Measurements from ENCODE around the gene CES4A.
"Not testable (repeated sequence)": the region's sequence is repeated elsewhere in the genome, so short reads cannot be mapped to it uniquely, and the experiment has no call there.

The CES4A gene

GRCh38 chr16:66988197-66988788, at the start of gene CES4A:
Gene CES4A (plus strand): TSS chr16:66988589. CDS start chr16:66988773, 184 bp downstream.
- H3K27me3 Mint-ChIP-seq, result no peaks in the 10 kb centered on the region
- H3K4me3 Mint-ChIP-seq, result no peak within 1 kb of the TSS
- peak within 1 kb of the TSS; percentile 42 for H3K27ac Mint-ChIP-seq
- H3K9me3 Mint-ChIP-seq, result no peaks in the 10 kb centered on the region
- H3K4me1 Mint-ChIP-seq, result peaks cover 32% of the 10 kb centered on the region
- H3K36me3 Mint-ChIP-seq (ENCODE audit: low read depth), result peaks cover 4% of the 10 kb centered on the region
- ATAC-seq, result no peak
- DNase-seq, result no peak

GRCh38 chr16:66939366-66939765, 49.0 kb upstream of the CES4A start:
- Mint-ChIP-seq H3K36me3 (ENCODE audit: low read depth) (peaks cover 10% of the 10 kb centered on the region), H3K27me3 (no peaks in the 10 kb centered on the region), H3K27ac (peak overlapping the region; percentile 18), H3K9me3 (no peaks in the 10 kb centered on the region), H3K4me1 (peaks cover 26% of the 10 kb centered on the region), H3K4me3 (no peak overlapping the region)
- ATAC-seq (no peak), DNase-seq (no peak)

GRCh38 chr16:66940236-66940635, 48.2 kb upstream of the CES4A start:
- H3K27ac Mint-ChIP-seq, result no peak overlapping the region
- H3K36me3 Mint-ChIP-seq (ENCODE audit: low read depth), result peaks cover 10% of the 10 kb centered on the region
- no peaks in the 10 kb centered on the region for H3K27me3 Mint-ChIP-seq
- ATAC-seq (no peak), DNase-seq (no peak)
- H3K4me3 Mint-ChIP-seq, result no peak overlapping the region
- no peaks in the 10 kb centered on the region for H3K9me3 Mint-ChIP-seq
- H3K4me1 Mint-ChIP-seq, result peaks cover 22% of the 10 kb centered on the region

GRCh38 chr16:66942981-66943380, 45.4 kb upstream of the CES4A start:
- H3K27me3 Mint-ChIP-seq, result peaks cover 2% of the 10 kb centered on the region
- peaks cover 7% of the 10 kb centered on the region for H3K36me3 Mint-ChIP-seq (ENCODE audit: low read depth)
- no peaks in the 10 kb centered on the region for H3K9me3 Mint-ChIP-seq
- no peak for DNase-seq
- no peak for ATAC-seq
- H3K27ac Mint-ChIP-seq, result no peak overlapping the region
- no peak overlapping the region for H3K4me3 Mint-ChIP-seq
- peaks cover 7% of the 10 kb centered on the region for H3K4me1 Mint-ChIP-seq

GRCh38 chr16:66943426-66944053, 44.8 kb upstream of the CES4A start:
- Mint-ChIP-seq H3K4me3 (no peak overlapping the region), H3K36me3 (ENCODE audit: low read depth) (peaks cover 7% of the 10 kb centered on the region), H3K9me3 (no peaks in the 10 kb centered on the region), H3K27me3 (peaks cover 8% of the 10 kb centered on the region), H3K27ac (no peak overlapping the region), H3K4me1 (peaks cover 12% of the 10 kb centered on the region)
- ATAC-seq (no peak), DNase-seq (no peak)

- H3K27ac Mint-ChIP-seq, result no peak overlapping the region
- ATAC-seq (no peak), DNase-seq (no peak)
- peaks cover 7% of the 10 kb centered on the region for H3K36me3 Mint-ChIP-seq (ENCODE audit: low read depth)
- no peak overlapping the region for H3K4me3 Mint-ChIP-seq
- H3K9me3 Mint-ChIP-seq, result no peaks in the 10 kb centered on the region
- peaks cover 15% of the 10 kb centered on the region for H3K4me1 Mint-ChIP-seq
- H3K27me3 Mint-ChIP-seq, result peaks cover 12% of the 10 kb centered on the region
Measured at GRCh38 chr16:66944054-66944441, 44.3 kb upstream of the CES4A start.

GRCh38 chr16:66944971-66945370, 43.4 kb upstream of the CES4A start:
- H3K27me3 Mint-ChIP-seq, result peaks cover 21% of the 10 kb centered on the region
- H3K4me3 Mint-ChIP-seq; H3K9me3 Mint-ChIP-seq; ATAC-seq; H3K36me3 Mint-ChIP-seq (ENCODE audit: low read depth); H3K27ac Mint-ChIP-seq; DNase-seq: not testable (repeated sequence)
- H3K4me1 Mint-ChIP-seq, result peaks cover 17% of the 10 kb centered on the region

GRCh38 chr16:66945939-66946338, 42.5 kb upstream of the CES4A start:
- H3K4me3 Mint-ChIP-seq, result no peak overlapping the region
- H3K4me1 Mint-ChIP-seq, result peaks cover 22% of the 10 kb centered on the region
- H3K36me3 Mint-ChIP-seq (ENCODE audit: low read depth), result peaks cover 7% of the 10 kb centered on the region
- H3K27ac Mint-ChIP-seq, result no peak overlapping the region
- no peak for ATAC-seq
- H3K27me3 Mint-ChIP-seq, result peaks cover 26% of the 10 kb centered on the region
- no peaks in the 10 kb centered on the region for H3K9me3 Mint-ChIP-seq
- no peak for DNase-seq

- Mint-ChIP-seq H3K27me3 (peaks cover 32% of the 10 kb centered on the region), H3K36me3 (ENCODE audit: low read depth) (peaks cover 7% of the 10 kb centered on the region), H3K4me1 (peaks cover 22% of the 10 kb centered on the region), H3K4me3 (no peak overlapping the region), H3K27ac (no peak overlapping the region), H3K9me3 (no peaks in the 10 kb centered on the region)
- no peak for ATAC-seq
- DNase-seq, result no peak
Measured at GRCh38 chr16:66946541-66946940, 41.8 kb upstream of the CES4A start.

- H3K36me3 Mint-ChIP-seq (ENCODE audit: low read depth), result peaks cover 5% of the 10 kb centered on the region
- H3K9me3 Mint-ChIP-seq, result no peaks in the 10 kb centered on the region
- ATAC-seq (no peak), DNase-seq (no peak)
- no peak overlapping the region for H3K27ac Mint-ChIP-seq
- H3K27me3 Mint-ChIP-seq, result peaks cover 36% of the 10 kb centered on the region
- H3K4me1 Mint-ChIP-seq, result peaks cover 22% of the 10 kb centered on the region
- H3K4me3 Mint-ChIP-seq, result no peak overlapping the region
Measured at GRCh38 chr16:66946974-66947301, 41.5 kb upstream of the CES4A start.

- DNase-seq, result peak; percentile 87
- peaks cover 22% of the 10 kb centered on the region for H3K4me1 Mint-ChIP-seq
- peak; percentile 80 for ATAC-seq
- no peak overlapping the region for H3K27ac Mint-ChIP-seq
- no peaks in the 10 kb centered on the region for H3K36me3 Mint-ChIP-seq (ENCODE audit: low read depth)
- peak overlapping the region; percentile 78 for H3K4me3 Mint-ChIP-seq
- H3K9me3 Mint-ChIP-seq, result no peaks in the 10 kb centered on the region
- H3K27me3 Mint-ChIP-seq, result peaks cover 38% of the 10 kb centered on the region
Measured at GRCh38 chr16:66947302-66948065, 40.9 kb upstream of the CES4A start.

GRCh38 chr16:66948134-66948836, 40.1 kb upstream of the CES4A start:
- peak overlapping the region; percentile 78 for H3K4me3 Mint-ChIP-seq
- H3K27me3 Mint-ChIP-seq, result peaks cover 43% of the 10 kb centered on the region
- no peak overlapping the region for H3K27ac Mint-ChIP-seq
- H3K9me3 Mint-ChIP-seq, result no peaks in the 10 kb centered on the region
- H3K36me3 Mint-ChIP-seq (ENCODE audit: low read depth), result no peaks in the 10 kb centered on the region
- H3K4me1 Mint-ChIP-seq, result peaks cover 22% of the 10 kb centered on the region
- DNase-seq (peak; percentile 21), ATAC-seq (peak; percentile 7)

GRCh38 chr16:66948837-66949225, 39.6 kb upstream of the CES4A start:
- H3K4me1 Mint-ChIP-seq, result peaks cover 22% of the 10 kb centered on the region
- H3K27ac Mint-ChIP-seq, result no peak overlapping the region
- DNase-seq, result no peak
- H3K9me3 Mint-ChIP-seq, result no peaks in the 10 kb centered on the region
- H3K36me3 Mint-ChIP-seq (ENCODE audit: low read depth), result no peaks in the 10 kb centered on the region
- H3K27me3 Mint-ChIP-seq, result peaks cover 48% of the 10 kb centered on the region
- peak; percentile 2 for ATAC-seq
- no peak overlapping the region for H3K4me3 Mint-ChIP-seq

GRCh38 chr16:66949472-66949871, 38.9 kb upstream of the CES4A start:
- ATAC-seq, result no peak
- Mint-ChIP-seq H3K27me3 (peaks cover 51% of the 10 kb centered on the region), H3K27ac (no peak overlapping the region), H3K36me3 (ENCODE audit: low read depth) (no peaks in the 10 kb centered on the region), H3K4me1 (peaks cover 22% of the 10 kb centered on the region), H3K9me3 (no peaks in the 10 kb centered on the region), H3K4me3 (no peak overlapping the region)
- DNase-seq, result no peak

GRCh38 chr16:66950437-66950836, 38.0 kb upstream of the CES4A start:
- H3K4me3 Mint-ChIP-seq, result no peak overlapping the region
- ATAC-seq (no peak), DNase-seq (no peak)
- H3K36me3 Mint-ChIP-seq (ENCODE audit: low read depth), result no peaks in the 10 kb centered on the region
- peaks cover 51% of the 10 kb centered on the region for H3K27me3 Mint-ChIP-seq
- H3K4me1 Mint-ChIP-seq, result peaks cover 22% of the 10 kb centered on the region
- H3K9me3 Mint-ChIP-seq, result no peaks in the 10 kb centered on the region
- H3K27ac Mint-ChIP-seq, result no peak overlapping the region

Data from activated naive CD8-positive, alpha-beta T cell treated with anti-CD3 and anti-CD28 coated beads, Interleukin-2, amount 50 U/mL, for 24 hours (primary cell).